ENCODE measurements around the gene IL17B.

IL17B gene

GRCh38 chr5:149357370-149358293 is 21.5 kb downstream of the IL17B start, which contains the start of gene PCYOX1L:
Gene PCYOX1L, plus strand, starts transcription at chr5:149358046. Its CDS starts 23 bp downstream, at chr5:149358069.
- peak; percentile 95 for DNase-seq (ENCODE audit: low spot score)

GRCh38 chr5:149356391-149356790 is 22.7 kb downstream of the IL17B start:
- DNase-seq (ENCODE audit: low spot score) = no peak

- DNase-seq (ENCODE audit: low spot score) = no peak
These were observed 23.4 kb downstream of the IL17B start for GRCh38 chr5:149355688-149356087.

GRCh38 chr5:149353911-149354310 is 25.2 kb downstream of the IL17B start:
- DNase-seq (ENCODE audit: low spot score) = no peak

- no peak for DNase-seq (ENCODE audit: low spot score)
These were observed 26.9 kb downstream of the IL17B start for GRCh38 chr5:149352169-149352568.

- no peak for DNase-seq (ENCODE audit: low spot score)
These were observed 29.7 kb downstream of the IL17B start for GRCh38 chr5:149349382-149349781.

- no peak for DNase-seq (ENCODE audit: low spot score)
These were observed 30.6 kb downstream of the IL17B start for GRCh38 chr5:149348518-149348917.

- DNase-seq (ENCODE audit: low spot score) = no peak
These were observed 33.2 kb downstream of the IL17B start for GRCh38 chr5:149345892-149346222.

- peak; percentile 84 for DNase-seq (ENCODE audit: low spot score)
These were observed 33.8 kb downstream of the IL17B start, which contains the start of gene GRPEL2 for GRCh38 chr5:149345147-149345891. Gene GRPEL2, plus strand, starts transcription at chr5:149345499. Its CDS starts 41 bp downstream, at chr5:149345540.

- DNase-seq (ENCODE audit: low spot score) = no peak
These were observed 34.9 kb downstream of the IL17B start for GRCh38 chr5:149344151-149344550.

GRCh38 chr5:149341876-149342275 is 37.2 kb downstream of the IL17B start:
- DNase-seq (ENCODE audit: low spot score) = no peak

GRCh38 chr5:149340920-149341319 is 38.2 kb downstream of the IL17B start:
- no peak for DNase-seq (ENCODE audit: low spot score)

GRCh38 chr5:149338364-149338763 is 40.7 kb downstream of the IL17B start:
- no peak for DNase-seq (ENCODE audit: low spot score)

- no peak for DNase-seq (ENCODE audit: low spot score)
These were observed 41.4 kb downstream of the IL17B start for GRCh38 chr5:149337736-149338135.

GRCh38 chr5:149333711-149334443 is 45.2 kb downstream of the IL17B start:
- DNase-seq (ENCODE audit: low spot score) = no peak

GRCh38 chr5:149328177-149328576 is 50.9 kb downstream of the IL17B start:
- DNase-seq (ENCODE audit: low spot score) = no peak

GRCh38 chr5:149326611-149327010 is 52.5 kb downstream of the IL17B start:
- DNase-seq (ENCODE audit: low spot score) = no peak

- no peak for DNase-seq (ENCODE audit: low spot score)
These were observed 53.2 kb downstream of the IL17B start for GRCh38 chr5:149325894-149326293.

- no peak for DNase-seq (ENCODE audit: low spot score)
These were observed 53.8 kb downstream of the IL17B start for GRCh38 chr5:149325166-149325735.

- DNase-seq (ENCODE audit: low spot score) = no peak
These were observed 54.5 kb downstream of the IL17B start for GRCh38 chr5:149324641-149325040.
